Skeletal muscle satellite cell (primary cell): ENCODE data around the gene C11orf86. TPM values are rescaled to one million over a fixed set of nuclear protein-coding genes. Genes with fewer than 3 reads are reported as not detected.

Experiments used
- H3K27me3 ChIP-seq: 2 replicates; pipeline ENCODE4 v1.7.0; 2013; ENCODE audit warnings: low read length; ENCODE audit not compliant: control insufficient read depth, insufficient read depth
- H3K36me3 ChIP-seq: 2 replicates; pipeline ENCODE4 v1.7.0; 2013; ENCODE audit warnings: mild to moderate bottlenecking, control low read depth, low read length; ENCODE audit not compliant: insufficient read depth
- H3K4me1 ChIP-seq: 2 replicates; pipeline ENCODE4 v1.7.0; 2013; ENCODE audit warnings: low read length; ENCODE audit not compliant: control insufficient read depth, insufficient read depth
- H3K4me2 ChIP-seq: 2 replicates; pipeline ENCODE4 v1.7.0; 2013; ENCODE audit warnings: mild to moderate bottlenecking, low read length
- H3K4me3 ChIP-seq: 2 replicates; pipeline ENCODE4 v1.7.0; 2013; ENCODE audit warnings: low read length
- H3K9ac ChIP-seq: 2 replicates; pipeline ENCODE4 v1.7.0; 2013; ENCODE audit warnings: mild to moderate bottlenecking, low read depth, low read length, moderate library complexity
- H3K9me3 ChIP-seq: replicated peaks from 2 replicates; pipeline ENCODE4 v1.7.0; 2013; ENCODE audit warnings: mild to moderate bottlenecking, control low read depth, low read length
- total RNA-seq: library from RNA; depleted of rRNA; stranded (reverse); fragments of >200 nt; gene quantifications from 2 replicates; pipeline ENCODE4 v1.2.3, GENCODE V29; 2012; rRNA removed

C11orf86 gene, protein sequence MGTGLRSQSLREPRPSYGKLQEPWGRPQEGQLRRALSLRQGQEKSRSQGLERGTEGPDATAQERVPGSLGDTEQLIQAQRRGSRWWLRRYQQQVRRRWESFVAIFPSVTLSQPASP
- not detected in 2 replicates for total RNA-seq

DNA sequence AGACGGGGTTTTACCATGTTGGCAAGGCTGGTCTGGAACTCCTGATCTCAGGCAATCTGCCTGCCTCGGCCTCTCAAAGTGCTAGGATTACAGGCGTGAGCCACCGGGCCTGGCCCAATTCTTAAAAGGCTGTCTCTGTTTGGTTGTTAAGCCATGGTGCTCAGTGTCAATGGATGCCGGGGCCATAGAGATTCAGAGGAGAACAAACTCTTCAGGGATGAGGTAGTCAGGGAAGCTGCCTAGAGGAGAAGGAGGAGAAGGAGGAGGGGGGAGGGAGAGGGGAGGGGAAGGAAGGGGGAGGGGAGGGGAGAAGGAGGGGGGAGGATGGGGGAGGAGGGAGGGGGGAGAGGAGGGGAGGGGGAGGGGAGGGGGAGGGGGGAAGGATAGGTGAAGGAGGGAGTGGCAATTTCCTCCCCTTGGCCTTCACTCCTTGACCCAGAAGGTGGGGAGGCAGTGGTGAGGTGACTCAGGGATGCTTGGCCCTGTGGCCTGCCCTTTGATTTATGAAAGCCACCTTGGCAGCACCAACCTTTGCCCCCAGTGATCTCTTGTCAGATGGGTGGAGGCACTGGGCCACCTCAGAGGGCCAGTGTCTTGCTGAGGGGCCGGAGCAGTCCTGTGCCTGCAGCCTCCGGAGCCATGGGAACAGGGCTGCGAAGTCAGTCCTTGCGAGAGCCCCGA lies at the start of gene C11orf86:
TSS of gene C11orf86 (plus strand) at position 581 of the 681 bp plus-strand sequence. CDS start at position 640, 59 bp downstream.
- no peak within 1 kb of the TSS for H3K4me2 ChIP-seq
- H3K9ac ChIP-seq: no peak within 1 kb of the TSS
- H3K27me3 ChIP-seq: no peaks in the 10 kb centered on the region
- H3K4me1 ChIP-seq: peaks cover 30% of the 10 kb centered on the region
- no peak within 1 kb of the TSS for H3K4me3 ChIP-seq
- H3K36me3 ChIP-seq: no peaks in the 10 kb centered on the region
- peaks cover 7% of the 10 kb centered on the region for H3K9me3 ChIP-seq

DNA sequence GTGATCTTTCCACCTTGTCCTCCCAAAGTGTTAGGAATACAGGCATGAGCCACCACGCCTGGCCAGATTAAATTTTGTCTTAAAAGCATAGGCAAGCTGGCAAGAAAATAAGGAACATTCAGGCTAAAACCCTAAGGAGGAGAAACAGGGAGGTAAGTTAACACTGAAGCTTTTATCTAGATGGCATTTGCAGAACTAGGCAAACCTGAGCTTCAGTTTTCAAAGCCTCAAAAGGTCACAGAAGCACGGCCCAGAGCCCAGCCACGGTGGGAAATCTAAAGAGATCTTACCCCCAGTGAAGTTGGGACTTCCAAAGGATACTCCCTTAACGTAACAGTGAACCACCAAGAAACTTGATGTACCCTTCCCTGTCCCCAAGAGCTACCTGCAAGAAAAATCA lies 45.4 kb upstream of the C11orf86 start:
- Histone ChIP-seq H3K9ac (no peak overlapping the region), H3K4me2 (no peak overlapping the region), H3K36me3 (no peaks in the 10 kb centered on the region), H3K27me3 (no peaks in the 10 kb centered on the region), H3K4me3 (no peak overlapping the region), H3K9me3 (no peaks in the 10 kb centered on the region), H3K4me1 (peaks cover 4% of the 10 kb centered on the region)

DNA sequence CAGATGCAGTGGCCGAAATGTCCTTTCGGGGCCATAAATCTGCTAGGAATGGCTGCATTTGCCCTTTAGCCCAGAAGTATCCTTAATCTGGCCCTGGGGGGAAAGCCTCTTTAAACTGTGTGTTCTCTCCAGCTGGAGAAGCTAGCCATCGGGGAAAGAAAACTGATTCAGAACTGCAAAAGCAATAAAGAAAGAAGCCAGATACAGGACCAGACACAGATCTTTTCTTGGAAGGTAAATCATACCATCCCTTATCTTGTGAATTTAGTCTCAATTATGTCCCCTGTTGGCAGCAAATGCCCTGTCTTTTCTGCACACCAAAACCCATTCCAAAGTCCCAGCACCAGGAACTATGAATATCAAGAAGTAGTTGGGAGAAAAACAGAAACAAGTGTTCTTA lies 42.6 kb upstream of the C11orf86 start:
- H3K9me3 ChIP-seq: no peaks in the 10 kb centered on the region
- no peaks in the 10 kb centered on the region for H3K27me3 ChIP-seq
- no peak overlapping the region for H3K4me3 ChIP-seq
- peaks cover 13% of the 10 kb centered on the region for H3K4me1 ChIP-seq
- H3K4me2 ChIP-seq: no peak overlapping the region
- H3K9ac ChIP-seq: no peak overlapping the region
- no peaks in the 10 kb centered on the region for H3K36me3 ChIP-seq

DNA sequence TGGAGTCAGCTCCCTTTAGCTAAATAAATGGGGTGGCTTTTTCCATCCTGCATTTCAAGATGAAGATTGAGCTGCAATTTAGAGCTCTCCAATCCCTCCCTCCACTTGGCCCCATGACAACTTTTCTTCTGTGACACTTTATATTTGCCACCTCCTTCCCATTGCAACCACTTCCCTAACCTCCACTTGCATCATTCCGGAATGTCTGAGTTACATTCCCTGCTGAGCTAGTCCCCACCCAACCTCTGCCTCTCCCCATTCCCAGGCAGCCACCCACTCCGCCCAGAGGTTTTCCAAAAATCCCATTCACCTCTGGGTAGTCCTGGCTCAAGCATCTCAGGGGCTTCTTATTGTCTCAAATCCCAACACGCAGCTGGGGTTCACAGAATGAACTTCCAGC lies 41.6 kb upstream of the C11orf86 start:
- Histone ChIP-seq H3K9me3 (no peaks in the 10 kb centered on the region), H3K4me3 (no peak overlapping the region), H3K4me1 (peaks cover 13% of the 10 kb centered on the region), H3K9ac (no peak overlapping the region), H3K36me3 (no peaks in the 10 kb centered on the region), H3K27me3 (no peaks in the 10 kb centered on the region), H3K4me2 (no peak overlapping the region)

DNA sequence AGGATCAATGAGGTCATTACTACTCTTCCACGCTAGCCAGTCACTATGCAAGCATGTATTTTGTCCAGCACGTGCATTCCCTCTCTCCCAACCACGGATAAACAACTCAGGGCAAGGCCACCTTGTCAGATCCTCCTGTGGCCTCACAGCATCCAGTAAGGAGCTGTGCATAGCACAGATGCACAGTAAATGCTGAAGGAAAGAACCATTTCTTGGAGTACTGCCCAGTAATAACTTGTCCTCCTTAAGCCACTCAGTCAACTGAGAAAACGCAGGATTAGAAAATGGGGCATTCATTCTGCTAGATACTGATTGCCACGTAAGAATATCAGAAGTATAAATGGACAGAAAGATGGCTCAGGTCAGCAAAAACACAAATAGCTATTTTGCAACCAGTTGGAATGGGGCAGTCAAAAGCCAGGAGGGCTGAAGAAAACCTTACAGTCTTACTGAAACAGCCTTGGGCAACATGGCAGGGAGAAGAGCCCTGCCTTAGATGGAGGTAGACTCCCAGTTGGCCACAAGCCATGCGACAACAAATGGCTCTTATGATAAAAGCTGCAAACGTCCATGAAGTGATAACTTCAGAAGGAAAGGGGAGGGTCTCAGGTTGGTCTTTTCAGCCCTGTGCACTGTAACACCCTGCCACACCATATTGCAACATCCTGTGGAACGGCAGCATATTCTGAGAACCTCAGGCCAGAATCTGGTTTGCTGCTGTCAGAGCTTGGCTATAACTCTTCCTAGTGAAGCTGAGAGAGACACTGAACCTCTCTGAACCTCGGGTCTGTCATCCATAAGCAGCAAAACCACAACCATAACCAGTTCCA lies 39.9 kb upstream of the C11orf86 start:
- Histone ChIP-seq H3K27me3 (no peaks in the 10 kb centered on the region), H3K36me3 (no peaks in the 10 kb centered on the region), H3K9me3 (no peaks in the 10 kb centered on the region), H3K9ac (no peak overlapping the region), H3K4me3 (no peak overlapping the region), H3K4me2 (no peak overlapping the region), H3K4me1 (peaks cover 9% of the 10 kb centered on the region)

DNA sequence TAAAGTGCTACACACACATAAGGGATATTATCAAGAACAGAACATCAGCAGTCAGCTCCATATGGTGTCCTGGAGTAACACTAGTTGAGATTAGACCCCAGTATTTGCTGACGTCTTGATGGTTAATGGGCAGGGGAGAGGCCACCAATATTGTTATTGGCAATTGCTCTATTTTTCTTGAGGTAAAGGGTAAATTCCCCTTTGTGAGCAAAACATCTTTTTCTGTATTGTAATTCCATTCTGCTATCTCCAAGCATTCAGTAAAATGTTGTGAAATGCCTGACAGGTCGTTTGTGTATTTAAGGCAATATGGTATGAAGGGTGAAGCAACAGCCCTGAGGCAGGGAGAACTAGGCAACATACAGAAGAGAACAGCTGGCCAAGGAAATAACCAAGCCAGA lies 38.8 kb upstream of the C11orf86 start:
- H3K4me3 ChIP-seq: no peak overlapping the region
- no peak overlapping the region for H3K4me2 ChIP-seq
- H3K9me3 ChIP-seq: no peaks in the 10 kb centered on the region
- H3K36me3 ChIP-seq: no peaks in the 10 kb centered on the region
- H3K27me3 ChIP-seq: no peaks in the 10 kb centered on the region
- H3K4me1 ChIP-seq: peaks cover 9% of the 10 kb centered on the region
- H3K9ac ChIP-seq: no peak overlapping the region

DNA sequence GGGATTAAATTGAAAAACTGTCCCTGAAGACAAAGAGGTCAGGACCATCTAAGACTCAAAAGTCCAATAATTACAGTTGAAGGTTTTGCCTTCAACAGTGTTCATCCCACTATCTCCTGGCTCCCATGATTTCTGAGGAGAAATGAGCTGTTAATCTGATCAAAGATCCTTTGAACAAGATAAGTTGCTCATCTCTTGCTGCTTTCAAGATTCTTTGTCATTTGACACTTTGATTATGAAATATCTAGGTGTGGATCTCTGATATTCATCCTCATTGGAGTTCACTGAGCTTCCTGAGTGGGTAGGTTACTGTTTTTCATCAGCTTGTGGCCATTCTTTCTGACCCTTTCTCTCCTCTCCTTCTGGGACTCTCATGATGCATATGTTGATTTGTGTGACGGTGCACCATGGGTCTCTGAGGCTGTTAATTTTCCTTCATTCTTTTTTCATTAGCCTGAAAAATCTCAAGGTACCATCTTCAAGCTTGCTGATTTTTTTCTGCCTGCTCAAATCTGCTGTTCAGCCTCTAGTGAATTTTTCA lies 37.8 kb upstream of the C11orf86 start:
- Histone ChIP-seq H3K4me3 (no peak overlapping the region), H3K9ac (no peak overlapping the region), H3K36me3 (no peaks in the 10 kb centered on the region), H3K4me1 (peaks cover 9% of the 10 kb centered on the region), H3K27me3 (no peaks in the 10 kb centered on the region), H3K4me2 (no peak overlapping the region), H3K9me3 (no peaks in the 10 kb centered on the region)

DNA sequence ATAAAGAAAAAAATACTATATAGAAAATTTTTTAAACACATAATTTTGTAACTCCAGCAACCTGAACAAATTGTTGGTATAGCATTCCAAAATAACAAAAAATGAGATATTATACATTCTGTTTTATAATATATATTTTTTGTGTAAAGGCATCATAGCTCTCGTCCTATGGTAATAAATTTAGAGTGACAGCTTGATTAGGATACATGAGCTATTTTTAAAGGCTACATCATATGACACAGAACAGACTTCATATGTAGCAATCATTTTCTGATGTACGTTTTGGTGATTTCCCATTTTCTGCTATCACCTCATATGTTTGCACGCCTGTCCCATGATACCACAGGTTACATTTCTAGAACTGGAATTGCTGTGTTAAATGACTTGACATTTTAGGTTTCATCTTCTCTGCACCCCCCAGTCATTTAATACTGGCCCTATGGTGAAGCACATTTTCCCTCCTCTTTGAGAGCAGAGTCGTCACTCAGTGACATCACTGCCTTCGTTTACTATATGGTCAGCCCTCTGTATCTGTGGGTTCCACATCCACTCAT lies 36.4 kb upstream of the C11orf86 start:
- H3K9me3 ChIP-seq: no peaks in the 10 kb centered on the region
- H3K27me3 ChIP-seq: no peaks in the 10 kb centered on the region
- H3K4me3 ChIP-seq: no peak overlapping the region
- peaks cover 9% of the 10 kb centered on the region for H3K4me1 ChIP-seq
- no peak overlapping the region for H3K4me2 ChIP-seq
- H3K9ac ChIP-seq: no peak overlapping the region
- no peaks in the 10 kb centered on the region for H3K36me3 ChIP-seq

DNA sequence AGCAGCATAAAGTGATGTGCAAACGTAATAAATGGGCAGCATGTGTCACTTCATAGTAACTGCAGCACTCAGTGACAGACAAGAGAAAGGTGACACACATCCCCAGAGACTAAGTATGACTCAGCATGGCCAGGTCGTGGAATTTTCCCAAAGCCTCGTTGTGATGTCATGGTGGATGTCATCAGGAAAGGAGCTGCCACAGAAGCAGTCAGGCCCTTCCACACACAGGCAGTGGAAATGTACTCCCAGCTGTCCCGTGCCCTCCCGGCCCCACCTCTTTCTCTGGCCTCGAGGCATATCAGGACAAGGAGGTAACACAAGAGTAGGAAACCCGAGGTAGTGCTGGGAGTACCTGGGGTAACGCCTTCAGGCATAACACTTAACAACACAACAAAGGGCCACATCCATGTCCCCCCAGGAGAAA lies 25.0 kb upstream of the C11orf86 start:
- Histone ChIP-seq H3K4me3 (no peak overlapping the region), H3K36me3 (no peaks in the 10 kb centered on the region), H3K9ac (no peak overlapping the region), H3K9me3 (no peaks in the 10 kb centered on the region), H3K4me2 (no peak overlapping the region), H3K27me3 (no peaks in the 10 kb centered on the region), H3K4me1 (peaks cover 14% of the 10 kb centered on the region)

DNA sequence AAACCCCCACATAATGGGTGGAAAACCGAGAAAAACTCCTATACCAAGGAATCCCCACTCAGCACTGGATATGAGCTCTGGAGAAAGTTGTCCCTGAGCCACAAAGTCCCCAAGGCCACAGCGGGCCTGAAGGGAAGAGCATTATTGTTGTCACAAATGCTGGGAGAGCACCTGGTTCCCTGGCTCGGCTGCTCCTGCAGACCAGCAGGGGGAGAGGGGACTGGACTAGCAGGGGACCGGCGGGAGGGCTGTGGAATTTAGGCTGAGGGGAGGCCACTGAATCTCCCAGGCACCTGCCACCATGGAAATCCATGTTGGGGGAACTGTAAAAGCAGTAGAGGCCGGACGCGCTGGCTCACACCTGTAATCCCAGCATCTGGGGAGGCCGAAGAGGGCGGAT lies 24.0 kb upstream of the C11orf86 start:
- Histone ChIP-seq H3K36me3 (no peaks in the 10 kb centered on the region), H3K4me3 (no peak overlapping the region), H3K27me3 (no peaks in the 10 kb centered on the region), H3K9ac (no peak overlapping the region), H3K4me2 (no peak overlapping the region), H3K9me3 (no peaks in the 10 kb centered on the region), H3K4me1 (peaks cover 18% of the 10 kb centered on the region)

DNA sequence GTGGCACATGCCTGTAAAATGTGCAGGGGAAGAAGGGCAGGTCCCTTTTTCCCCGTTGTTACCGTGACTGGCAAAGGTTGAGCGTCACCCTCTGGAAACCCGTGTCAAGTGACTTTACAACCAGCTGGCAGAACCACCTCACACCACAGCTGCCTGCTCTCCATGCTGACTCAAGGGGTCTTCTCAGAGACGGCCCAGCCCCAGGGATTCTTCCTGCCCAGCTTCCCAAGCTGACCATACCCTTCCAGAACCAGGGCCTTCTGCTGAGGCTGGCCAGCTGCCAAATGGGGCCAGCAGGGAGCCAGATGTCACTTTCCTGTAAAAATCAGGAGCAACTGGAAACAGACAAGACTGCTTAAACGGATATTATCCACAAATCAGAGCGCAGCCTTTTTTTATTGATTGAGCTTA lies 23.2 kb upstream of the C11orf86 start:
- Histone ChIP-seq H3K4me1 (peaks cover 24% of the 10 kb centered on the region), H3K27me3 (no peaks in the 10 kb centered on the region), H3K9ac (no peak overlapping the region), H3K4me2 (no peak overlapping the region), H3K9me3 (no peaks in the 10 kb centered on the region), H3K36me3 (no peaks in the 10 kb centered on the region), H3K4me3 (no peak overlapping the region)
